ENCODE measurements around the gene KIF18A.

KIF18A gene

GRCh38 chr11:28086569-28086968, 21.4 kb downstream of the KIF18A start:
- DNase-seq (ENCODE audit: extremely low spot score) = no peak
- POLR2A ChIA-PET = no interaction called here
- CTCF ChIA-PET = interaction anchor here (1.9 kb wide), 1 partner anchor 21 kb away, joined by 6 read pairs; the partner anchor contains the start of genes KIF18A and METTL15
- no peak for TF ChIP-seq CTCF (IDR thresholded peaks at IDR 0.05; ENCODE audit: control extremely low read depth, extremely low read depth, low read depth, missing control alignments)

GRCh38 chr11:28083118-28083517, 24.8 kb downstream of the KIF18A start:
- POLR2A ChIA-PET = no interaction called here
- CTCF ChIA-PET = interaction anchor here (1.0 to 2.0 kb wide), 3 partner anchors 9 to 66 kb away, joined by 3 to 5 read pairs (median 3); no protein-coding TSS in a partner anchor
- DNase-seq (ENCODE audit: extremely low spot score) = no peak
- TF ChIP-seq CTCF (IDR thresholded peaks at IDR 0.05; ENCODE audit: control extremely low read depth, extremely low read depth, low read depth, missing control alignments) = no peak

GRCh38 chr11:28077521-28077920, 30.4 kb downstream of the KIF18A start:
- DNase-seq (ENCODE audit: extremely low spot score) = no peak
- CTCF ChIA-PET = interaction anchor here (1.6 kb wide), 1 partner anchor 13 kb away, joined by 4 read pairs; no protein-coding TSS in a partner anchor
- POLR2A ChIA-PET = no interaction called here
- no peak for TF ChIP-seq CTCF (IDR thresholded peaks at IDR 0.05; ENCODE audit: control extremely low read depth, extremely low read depth, low read depth, missing control alignments)

GRCh38 chr11:28072321-28072720, 35.6 kb downstream of the KIF18A start:
- POLR2A ChIA-PET = no interaction called here
- TF ChIP-seq CTCF (IDR thresholded peaks at IDR 0.05; ENCODE audit: control extremely low read depth, extremely low read depth, low read depth, missing control alignments) = no peak
- DNase-seq (ENCODE audit: extremely low spot score) = no peak
- CTCF ChIA-PET = interaction anchor here (0.8 to 1.9 kb wide), 3 partner anchors 9 to 18 kb away, joined by 3 to 7 read pairs (median 3); no protein-coding TSS in a partner anchor

- TF ChIP-seq CTCF (IDR thresholded peaks at IDR 0.05; ENCODE audit: control extremely low read depth, extremely low read depth, low read depth, missing control alignments) = no peak
- ChIA-PET POLR2A (no interaction called here), CTCF (interaction anchor here (1.0 to 1.9 kb wide), 2 partner anchors 9 to 10 kb away, joined by 3 to 7 read pairs; no protein-coding TSS in a partner anchor)
- DNase-seq (ENCODE audit: extremely low spot score) = no peak
Measured at GRCh38 chr11:28071305-28071704, 36.7 kb downstream of the KIF18A start.

GRCh38 chr11:28058333-28058732, 49.6 kb downstream of the KIF18A start:
- ChIA-PET POLR2A (interaction anchor here (0.6 kb wide), 1 partner anchor 289 kb away, joined by 10 read pairs; no protein-coding TSS in a partner anchor), CTCF (interaction anchor here (0.8 to 1.1 kb wide), 2 partner anchors 14 to 21 kb away, joined by 3 to 4 read pairs; no protein-coding TSS in a partner anchor)
- DNase-seq (ENCODE audit: extremely low spot score) = no peak
- no peak for TF ChIP-seq CTCF (IDR thresholded peaks at IDR 0.05; ENCODE audit: control extremely low read depth, extremely low read depth, low read depth, missing control alignments)

All from GM10248 (cell line).